NCI-H510A treated with DMSO at 0.1 percent for 48 hours (cell line): ENCODE measurements around the gene PRR23E.

Experiments
- DNase-seq: peaks from one replicate; lab custom pipeline; 2025; lab: John Stamatoyannopoulos, UW

PRR23E gene

GRCh38 chr3:127209840-127210653 lies 17.1 kb downstream of the PRR23E start:
- no peak for DNase-seq

GRCh38 chr3:127210654-127210943 lies 17.7 kb downstream of the PRR23E start:
- no peak for DNase-seq

GRCh38 chr3:127211118-127212060 lies 18.5 kb downstream of the PRR23E start:
- no peak for DNase-seq

- no peak for DNase-seq
These were observed 19.3 kb downstream of the PRR23E start for GRCh38 chr3:127212231-127212630.

GRCh38 chr3:127212711-127213110 lies 19.8 kb downstream of the PRR23E start:
- no peak for DNase-seq

GRCh38 chr3:127213381-127213918 lies 20.5 kb downstream of the PRR23E start:
- no peak for DNase-seq

GRCh38 chr3:127214975-127215374 lies 22.0 kb downstream of the PRR23E start:
- no peak for DNase-seq

GRCh38 chr3:127215714-127216414 lies 22.9 kb downstream of the PRR23E start:
- no peak for DNase-seq

- DNase-seq: no peak
These were observed 23.7 kb downstream of the PRR23E start for GRCh38 chr3:127216415-127217261.

- DNase-seq: no peak
These were observed 24.9 kb downstream of the PRR23E start for GRCh38 chr3:127217596-127218453.

GRCh38 chr3:127218454-127218922 lies 25.6 kb downstream of the PRR23E start:
- no peak for DNase-seq

- no peak for DNase-seq
These were observed 27.6 kb downstream of the PRR23E start for GRCh38 chr3:127220497-127220896.

GRCh38 chr3:127221037-127221436 lies 28.1 kb downstream of the PRR23E start:
- no peak for DNase-seq

- no peak for DNase-seq
These were observed 28.6 kb downstream of the PRR23E start for GRCh38 chr3:127221446-127222035.

GRCh38 chr3:127222163-127222562 lies 29.2 kb downstream of the PRR23E start:
- DNase-seq: no peak

GRCh38 chr3:127222664-127223063 lies 29.7 kb downstream of the PRR23E start:
- no peak for DNase-seq

GRCh38 chr3:127224118-127224517 lies 31.2 kb downstream of the PRR23E start:
- DNase-seq: no peak

- no peak for DNase-seq
These were observed 33.5 kb downstream of the PRR23E start for GRCh38 chr3:127226457-127226856.

- no peak for DNase-seq
These were observed 34.3 kb downstream of the PRR23E start for GRCh38 chr3:127226946-127227842.
